NT2/D1 (cell line): ENCODE results near the gene ZNF326.

Experiments
- YY1 ChIP-seq: IDR thresholded peaks from 2 replicates; pipeline ENCODE4 v1.6.1; 2011; ENCODE audit not compliant: insufficient read length, insufficient read depth
- ZNF274 ChIP-seq: IDR thresholded peaks from 2 replicates; pipeline ENCODE4 v1.6.1; 2011; ENCODE audit warnings: mild to moderate bottlenecking, low read depth, low read length

DNA sequence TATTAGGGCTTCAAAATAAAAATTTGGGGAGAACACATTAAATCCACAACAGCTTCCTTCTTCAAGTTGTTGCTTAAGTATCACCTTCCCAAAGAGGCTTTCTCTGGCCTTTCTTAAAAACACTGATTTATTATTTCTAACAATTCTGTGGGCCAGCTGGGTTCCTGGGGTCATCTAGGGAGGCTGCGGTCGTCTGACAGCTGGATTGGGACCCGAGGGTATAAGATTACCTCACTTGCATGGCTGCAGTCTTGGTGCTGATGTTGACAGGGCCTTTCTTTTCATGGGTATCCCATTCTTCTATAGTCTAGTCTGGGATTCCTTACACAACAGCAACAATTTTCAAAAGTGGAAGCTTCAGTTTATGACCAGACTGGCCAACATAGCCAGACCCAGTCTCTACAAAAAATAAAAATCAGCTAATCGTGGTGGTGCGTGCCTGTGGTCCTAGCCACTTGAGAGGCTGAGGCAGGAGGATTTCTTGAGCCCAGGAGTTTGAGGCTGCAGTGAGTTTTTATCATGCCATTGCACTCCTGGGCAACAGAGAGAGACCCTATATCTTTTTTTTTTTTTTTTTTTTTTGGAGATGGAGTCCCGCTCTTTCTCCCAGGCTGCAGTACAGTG is 46.1 kb upstream of the ZNF326 start:
- TF ChIP-seq YY1 (no peak), ZNF274 (no peak)
